ENCODE measurements around the gene ZNF552.
"Not testable (repeated sequence)": the region's sequence is repeated elsewhere in the genome, so short reads cannot be mapped to it uniquely, and the experiment has no call there.

The ZNF552 gene

DNA sequence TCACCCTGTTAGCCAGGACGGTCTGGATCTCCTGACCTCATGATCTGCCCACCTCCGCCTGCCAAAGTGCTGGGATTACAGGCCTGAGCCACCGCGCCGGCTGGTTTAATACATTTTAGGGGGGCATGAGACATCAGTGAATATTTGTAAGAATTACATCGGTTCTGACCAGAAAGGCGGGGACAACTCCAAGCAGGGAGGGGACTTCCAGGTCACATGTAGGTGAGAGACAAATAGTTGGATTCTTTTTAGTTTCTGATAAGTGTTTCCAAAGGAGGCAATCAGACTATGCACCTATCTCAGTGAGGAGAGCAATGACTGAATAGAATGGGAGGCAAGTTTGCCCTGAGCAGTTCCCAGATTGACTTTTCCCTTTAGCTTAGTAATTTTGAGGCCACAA lies 3.7 kb upstream of the ZNF552 start:
- DNase-seq (ENCODE audit: low read depth): no peak

GRCh38 chr19:57817976-57818375 lies 3.3 kb upstream of the ZNF552 start:
- DNase-seq (ENCODE audit: low read depth): no peak

GRCh38 chr19:57816652-57817051 lies 1.9 kb upstream of the ZNF552 start:
- no peak for DNase-seq (ENCODE audit: low read depth)

DNA sequence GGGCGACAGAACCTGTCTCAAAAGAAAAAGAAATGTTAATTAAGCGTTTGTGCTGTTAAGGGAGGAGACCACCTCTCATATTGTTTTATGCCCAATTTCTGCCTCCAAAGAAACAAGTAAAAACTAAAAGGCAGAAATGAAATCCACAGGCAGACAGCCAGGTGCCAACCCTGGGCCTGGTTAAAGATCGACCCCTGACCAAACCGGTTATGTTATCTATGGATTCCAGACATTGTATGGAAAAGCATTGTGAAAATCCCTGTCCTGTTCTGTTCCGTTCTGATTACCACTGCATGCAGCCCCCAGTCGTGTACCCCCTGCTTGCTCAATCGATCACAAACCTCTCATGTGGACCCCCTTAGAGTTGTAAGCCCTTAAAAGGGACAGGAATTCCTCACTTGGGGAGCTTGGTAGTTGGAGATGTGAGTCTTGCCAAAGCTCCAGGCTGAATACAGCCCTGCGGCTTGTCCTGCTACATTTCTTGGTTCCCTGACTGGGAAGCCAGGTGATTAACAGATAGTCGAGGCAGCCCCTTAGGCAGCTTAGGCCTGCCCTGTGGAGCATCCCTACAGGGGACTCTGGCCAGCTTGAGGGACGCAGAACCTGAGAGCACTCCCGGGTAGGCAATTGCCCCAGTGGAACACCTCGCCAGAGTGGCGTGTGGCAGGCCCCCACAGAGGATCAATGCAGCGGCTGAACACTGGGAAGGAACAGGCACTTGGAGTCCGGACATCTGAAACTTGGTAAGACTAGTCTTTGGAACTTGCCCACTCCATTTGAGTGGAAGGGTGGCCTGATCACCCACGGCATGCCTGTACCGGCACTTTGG lies 748 bp upstream of the ZNF552 start:
- no peak for DNase-seq (ENCODE audit: low read depth)

- DNase-seq (ENCODE audit: low read depth): no peak
Observed at GRCh38 chr19:57813919-57814504, 701 bp downstream of the ZNF552 start.

DNA sequence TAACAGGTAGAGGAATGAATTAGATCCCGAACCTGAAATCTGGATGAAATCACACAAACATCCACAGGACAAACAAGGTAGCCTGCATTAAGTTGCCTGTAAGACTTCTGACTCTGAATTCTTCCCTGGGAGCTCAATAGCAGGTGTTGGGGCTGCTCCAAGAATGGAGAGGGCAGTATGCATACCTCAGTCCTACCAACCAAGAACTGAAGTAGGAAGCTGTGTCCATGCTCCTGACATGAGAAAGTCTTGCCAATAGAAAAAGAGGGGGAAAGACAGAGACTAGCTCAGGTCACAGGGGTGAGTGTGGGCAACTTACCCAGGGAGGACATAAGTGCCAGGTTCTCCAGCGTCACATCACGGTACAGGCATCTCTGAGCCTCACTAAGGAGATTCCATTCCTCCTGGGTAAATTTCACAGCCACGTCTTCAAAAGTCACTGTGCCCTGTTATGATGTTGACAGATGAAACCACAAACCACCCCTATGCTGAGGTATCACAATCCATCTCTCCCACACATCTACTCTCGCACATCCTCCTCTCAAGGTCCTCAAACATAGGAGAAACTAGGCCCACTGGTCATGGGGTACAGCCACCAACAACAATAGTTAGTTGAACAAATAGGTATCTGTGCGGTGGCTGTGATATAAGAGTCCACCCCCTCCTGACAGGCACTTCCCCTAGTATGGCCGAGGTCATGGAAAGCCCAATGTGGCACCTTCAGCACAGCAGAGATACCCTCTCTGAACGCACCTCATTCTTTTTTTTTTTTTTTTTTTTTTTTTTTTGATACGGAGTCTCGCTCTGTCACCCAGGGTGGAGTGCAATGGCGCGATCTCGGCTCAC lies 1.5 kb downstream of the ZNF552 start:
- DNase-seq (ENCODE audit: low read depth): not testable (repeated sequence)

DNA sequence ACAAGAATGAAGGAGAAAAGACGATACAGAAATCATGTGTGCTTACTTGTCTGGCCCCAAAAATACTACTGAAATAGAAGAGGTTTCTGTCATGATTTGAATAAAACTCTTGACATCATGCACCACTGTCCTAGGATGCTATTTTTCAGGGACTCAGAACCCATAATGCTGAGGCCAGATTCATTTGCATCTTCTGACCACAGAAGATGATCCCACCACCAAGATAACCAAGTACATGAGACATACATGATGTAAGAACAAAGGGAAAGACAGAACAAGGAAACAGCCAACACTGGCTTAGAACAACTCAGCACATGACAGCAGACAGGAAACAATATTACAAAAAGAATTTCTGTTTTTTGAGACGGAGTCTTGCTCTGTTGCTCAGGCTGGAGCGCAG lies 2.5 kb downstream of the ZNF552 start:
- DNase-seq (ENCODE audit: low read depth): no peak

DNA sequence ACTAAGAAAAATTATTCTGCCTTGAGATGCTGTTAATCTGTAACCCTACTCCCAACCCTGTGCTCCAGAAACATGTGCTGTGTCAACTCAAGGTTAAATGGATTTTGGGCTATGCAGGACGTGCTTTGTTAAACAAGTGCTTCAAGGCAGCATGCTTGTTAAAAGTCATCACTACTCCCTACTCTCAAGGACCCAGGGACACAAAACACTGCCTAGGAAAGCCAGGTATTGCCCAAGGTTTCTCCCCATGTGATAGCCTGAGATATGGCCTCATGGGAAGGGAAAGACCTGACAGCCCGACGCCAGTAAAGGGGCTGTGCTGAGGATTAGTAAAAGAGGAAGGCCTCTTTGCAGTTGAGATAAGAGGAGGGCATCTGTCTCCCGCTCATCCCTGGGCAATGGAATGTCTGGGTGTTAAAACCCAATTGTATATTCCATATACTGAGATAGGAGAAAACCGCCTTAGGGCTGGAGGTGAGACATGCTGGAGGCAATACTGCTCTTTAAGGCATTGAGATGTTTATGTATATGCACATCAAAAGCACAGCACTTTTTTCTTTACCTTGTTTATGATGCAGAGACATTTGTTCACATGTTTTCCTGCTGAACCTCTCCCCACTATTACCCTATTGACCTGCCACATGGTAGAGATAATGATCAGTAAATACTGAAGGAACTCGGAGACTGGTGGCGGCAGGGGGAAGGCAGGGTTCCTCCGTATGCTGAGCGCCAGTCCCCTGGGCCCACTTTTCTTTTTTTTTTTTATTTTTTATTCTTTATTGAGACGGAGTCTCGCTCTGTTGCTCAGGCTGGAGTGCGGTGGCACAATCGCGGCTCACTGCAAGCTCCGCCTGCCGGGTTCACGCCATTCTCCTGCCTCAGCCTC lies 4.1 kb downstream of the ZNF552 start:
- not testable (repeated sequence) for DNase-seq (ENCODE audit: low read depth)

DNA sequence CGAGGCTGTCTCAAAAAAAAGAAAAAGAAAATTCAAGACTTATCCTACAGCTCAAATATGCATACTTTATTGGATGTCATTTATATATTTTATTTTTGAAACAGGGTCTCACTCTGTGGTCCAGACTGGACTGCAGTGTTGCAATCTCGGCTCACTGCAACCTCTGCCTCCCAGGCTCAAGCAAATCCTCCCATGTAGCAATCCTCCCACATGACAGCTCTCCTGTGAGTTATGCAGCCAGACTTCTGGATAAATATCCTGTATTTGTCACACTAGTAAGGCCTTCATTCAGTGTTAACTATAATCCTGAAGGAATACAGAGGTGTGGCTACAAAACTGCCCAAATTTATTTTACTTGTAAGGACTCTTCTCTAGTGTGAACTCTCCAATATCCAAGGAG lies 7.2 kb downstream of the ZNF552 start:
- DNase-seq (ENCODE audit: low read depth): no peak

- DNase-seq (ENCODE audit: low read depth): no peak
Observed at GRCh38 chr19:57803594-57804325, 11.0 kb downstream of the ZNF552 start.

- no peak for DNase-seq (ENCODE audit: low read depth)
Observed at GRCh38 chr19:57803265-57803593, 11.5 kb downstream of the ZNF552 start.

GRCh38 chr19:57802269-57802668 lies 12.4 kb downstream of the ZNF552 start:
- DNase-seq (ENCODE audit: low read depth): no peak

DNA sequence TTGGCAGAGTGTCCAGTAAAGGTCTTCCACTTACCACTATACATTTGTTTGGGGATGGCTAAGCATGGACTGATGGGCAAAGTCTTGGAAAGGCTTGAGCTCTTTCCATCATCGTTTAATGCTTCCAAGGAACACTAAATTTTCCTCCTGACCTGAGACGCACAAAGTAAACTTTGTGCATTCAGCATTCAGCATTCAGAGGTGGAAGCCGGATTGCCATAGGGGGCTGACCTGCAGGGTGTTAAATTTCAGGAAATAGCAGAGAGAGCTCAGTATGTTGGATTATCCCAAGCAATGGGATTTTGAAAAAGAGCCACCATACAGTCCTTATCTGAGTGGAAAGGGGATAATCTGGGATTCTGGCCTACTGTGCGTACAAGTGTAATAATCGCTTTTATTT lies 14.0 kb downstream of the ZNF552 start:
- no peak for DNase-seq (ENCODE audit: low read depth)

GRCh38 chr19:57796580-57796979 lies 18.1 kb downstream of the ZNF552 start:
- DNase-seq (ENCODE audit: low read depth): not testable (repeated sequence)

GRCh38 chr19:57789288-57789687 lies 25.4 kb downstream of the ZNF552 start:
- no peak for DNase-seq (ENCODE audit: low read depth)

- DNase-seq (ENCODE audit: low read depth): no peak
Observed at GRCh38 chr19:57788114-57788692, 26.5 kb downstream of the ZNF552 start.

- no peak for DNase-seq (ENCODE audit: low read depth)
Observed at GRCh38 chr19:57786906-57787305, 27.8 kb downstream of the ZNF552 start.

DNA sequence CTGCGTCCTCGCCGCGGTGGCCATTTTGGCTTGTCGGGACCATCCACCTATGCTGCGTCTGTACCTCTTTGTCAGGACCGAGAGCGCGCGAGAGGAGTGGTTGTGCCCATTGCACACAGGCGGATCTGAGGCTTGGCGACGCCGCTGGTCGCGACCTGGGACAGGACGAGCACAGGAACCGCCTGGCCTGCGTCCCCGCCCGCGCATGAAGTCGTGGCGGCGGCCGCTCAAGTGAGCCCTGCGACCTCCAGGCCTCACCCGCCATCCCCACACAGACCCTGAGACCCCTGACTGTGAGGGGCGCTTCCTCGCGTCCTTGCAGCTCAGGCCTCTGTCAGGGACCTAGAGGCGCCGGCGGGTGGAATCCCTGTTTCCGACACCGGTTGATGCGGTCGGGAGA lies 28.4 kb downstream of the ZNF552 start:
- no peak for DNase-seq (ENCODE audit: low read depth)

GRCh38 chr19:57779220-57779845 lies 35.4 kb downstream of the ZNF552 start:
- DNase-seq (ENCODE audit: low read depth): no peak

GRCh38 chr19:57778336-57778735 lies 36.4 kb downstream of the ZNF552 start:
- no peak for DNase-seq (ENCODE audit: low read depth)
